Neuronal stem cell (in vitro differentiated cells): ENCODE results near the gene PET100.

Experiments
- DNase-seq: peaks from one replicate; pipeline ENCODE4 v3.0.0-alpha.2; 2013; ENCODE audit warnings: low spot score
- H2AFZ ChIP-seq: one replicate; pipeline ENCODE4 v1.6.1; 2013; ENCODE audit warnings: mild to moderate bottlenecking, low read length, inconsistent platforms
- H2AK5ac ChIP-seq: 2 replicates; pipeline ENCODE4 v1.6.1; 2013; ENCODE audit warnings: low read depth, mild to moderate bottlenecking, inconsistent platforms, low read length, moderate library complexity, mixed read lengths
- H2BK120ac ChIP-seq: 2 replicates; pipeline ENCODE4 v1.6.1; 2013; ENCODE audit warnings: low read depth, mild to moderate bottlenecking, inconsistent platforms, low read length, moderate library complexity, mixed read lengths
- H2BK12ac ChIP-seq: one replicate; pipeline ENCODE4 v1.6.1; 2013; ENCODE audit warnings: low read length, inconsistent platforms
- H2BK15ac ChIP-seq: 2 replicates; pipeline ENCODE4 v1.6.1; 2013; ENCODE audit warnings: mild to moderate bottlenecking, low read length, inconsistent platforms, mixed read lengths
- H2BK5ac ChIP-seq: one replicate; pipeline ENCODE4 v1.6.1; 2013; ENCODE audit warnings: inconsistent platforms, mild to moderate bottlenecking, low read length, moderate library complexity
- H3K14ac ChIP-seq: one replicate; pipeline ENCODE4 v1.6.1; 2013; ENCODE audit warnings: low read length, inconsistent platforms
- H3K18ac ChIP-seq: 2 replicates; pipeline ENCODE4 v1.6.1; 2013; ENCODE audit warnings: low read length, inconsistent platforms
- H3K23ac ChIP-seq: 2 replicates; pipeline ENCODE4 v1.6.1; 2013; ENCODE audit warnings: low read depth, mild to moderate bottlenecking, mixed read lengths, low read length, inconsistent platforms; ENCODE audit not compliant: poor library complexity
- H3K27ac ChIP-seq: replicated peaks from 3 replicates; pipeline ENCODE4 v1.5.1; 2013; ENCODE audit warnings: low read length, inconsistent platforms
- H3K27me3 ChIP-seq, 3 experiments: 2 replicates each; pipeline ENCODE4 v1.6.1; 2013; ENCODE audit warnings: low read length in 3 of 3, mild to moderate bottlenecking in 2 of 3, inconsistent platforms in 1 of 3, low read depth in 1 of 3, mixed read lengths in 1 of 3, moderate library complexity in 1 of 3; ENCODE audit not compliant: control insufficient read depth in 3 of 3, insufficient read depth in 3 of 3
- H3K36me3 ChIP-seq, 2 donors: replicated peaks in 1 of 2; 2 replicates each; pipeline ENCODE4 v1.6.1; 2013; ENCODE audit warnings: low read length in 2 of 2; ENCODE audit not compliant: control insufficient read depth in 2 of 2, insufficient read depth in 2 of 2
- H3K4ac ChIP-seq: 2 replicates; pipeline ENCODE4 v1.6.1; 2013; ENCODE audit warnings: inconsistent platforms, mild to moderate bottlenecking, low read length, moderate library complexity
- H3K4me1 ChIP-seq, 2 donors: 1 replicate in 1 of 2; 2 replicates in 1 of 2; pipeline ENCODE4 v1.6.1; 2013; ENCODE audit warnings: low read length in 2 of 2, low read depth in 1 of 2; ENCODE audit not compliant: control insufficient read depth in 2 of 2, insufficient read depth in 1 of 2
- H3K4me2 ChIP-seq: one replicate; pipeline ENCODE4 v1.6.1; 2013; ENCODE audit warnings: mild to moderate bottlenecking, low read length, inconsistent platforms; ENCODE audit not compliant: insufficient read depth, poor library complexity, severe bottlenecking
- H3K4me3 ChIP-seq, 2 donors: 2 replicates each; pipeline ENCODE4 v1.5.1; 2013; ENCODE audit warnings: low read length in 2 of 2, mild to moderate bottlenecking in 2 of 2, inconsistent platforms in 1 of 2, moderate library complexity in 1 of 2
- H3K79me1 ChIP-seq: one replicate; pipeline ENCODE4 v1.6.1; 2013; ENCODE audit warnings: low read depth, mild to moderate bottlenecking, inconsistent platforms, low read length, moderate library complexity
- H3K9ac ChIP-seq: one replicate; pipeline ENCODE4 v1.6.1; 2013; ENCODE audit warnings: mild to moderate bottlenecking, low read depth, low read length, inconsistent platforms; ENCODE audit not compliant: poor library complexity
- H3K9me3 ChIP-seq, 2 donors: replicated peaks in 1 of 2; 2 replicates each; pipeline versions ENCODE3 to v1.6.1; 2013; ENCODE audit warnings: low read length in 2 of 2, mild to moderate bottlenecking in 2 of 2, inconsistent platforms in 1 of 2, low read depth in 1 of 2, mixed read lengths in 1 of 2, moderate library complexity in 1 of 2; ENCODE audit not compliant: control insufficient read depth in 2 of 2, insufficient read depth in 1 of 2
- H4K8ac ChIP-seq: one replicate; pipeline ENCODE4 v1.6.1; 2013; ENCODE audit warnings: low read depth, mild to moderate bottlenecking, inconsistent platforms, low read length, moderate library complexity
- H4K91ac ChIP-seq: one replicate; pipeline ENCODE4 v1.6.1; 2013; ENCODE audit warnings: low read length, low read depth, mild to moderate bottlenecking, inconsistent platforms; ENCODE audit not compliant: poor library complexity
- WGBS, 2 donors: extraction: QIAGEN DNeasy Blood & Tissue Kit; methylation state at CpG; one replicate each; pipeline ENCODE4 v1.1.7; 2013; ENCODE audit warnings: missing lambda C conversion rate in 2 of 2, mixed read lengths in 1 of 2; ENCODE audit not compliant: insufficient read length in 2 of 2, insufficient replicate concordance in 1 of 2; ENCODE audit errors: extremely low coverage in 2 of 2; 5-methylcytosine and 5-hydroxymethylcytosine counted together

Gene PET100

DNA sequence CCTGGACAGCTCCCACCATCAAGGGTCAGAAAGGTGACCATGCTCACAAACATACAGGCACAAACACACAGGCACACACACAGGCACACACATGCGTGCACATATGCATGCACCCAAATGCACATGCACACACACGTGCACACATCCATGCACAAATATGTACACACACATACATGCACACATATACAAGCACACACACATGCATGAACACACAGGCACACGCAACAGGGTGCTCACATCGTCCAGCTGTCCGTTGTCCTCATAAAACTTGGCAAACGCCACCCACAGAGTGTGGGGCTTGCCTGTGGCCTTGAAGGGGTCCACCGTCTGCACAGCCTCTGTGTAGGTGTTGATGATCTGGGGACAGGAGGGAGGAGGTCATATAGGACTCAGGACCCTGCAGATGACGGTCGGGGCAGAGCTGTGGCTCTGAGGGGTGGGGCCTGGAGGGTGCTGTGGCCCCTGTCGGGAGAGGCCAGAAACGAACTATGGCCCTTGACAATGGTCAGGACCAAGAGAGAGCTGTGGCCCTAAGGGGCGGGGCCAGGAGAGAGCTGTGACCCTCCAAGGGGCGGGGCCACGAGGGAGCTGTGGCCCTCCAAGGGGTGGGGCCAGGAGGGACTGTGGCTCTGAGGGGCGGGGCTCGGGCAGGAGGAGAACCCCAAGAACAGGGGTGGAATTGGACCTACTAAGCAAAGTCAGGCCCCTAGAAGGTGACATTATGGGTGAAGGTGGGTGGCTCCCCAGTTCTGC, 6.5 kb upstream of the PET100 start:
- H3K23ac ChIP-seq, result no peak overlapping the region
- no peak overlapping the region for H3K4ac ChIP-seq
- H2BK120ac ChIP-seq, result no peak overlapping the region
- no peaks in the 10 kb centered on the region for H3K27me3 ChIP-seq
- H2AFZ ChIP-seq, result no peak overlapping the region
- peaks cover under 1 to 1% of the 10 kb centered on the region in 2 donors for H3K4me1 ChIP-seq
- H4K91ac ChIP-seq, result no peak overlapping the region
- H3K4me3 ChIP-seq, result peak overlapping the region in 1 of 2 donors; percentile 65
- H4K8ac ChIP-seq, result no peak overlapping the region
- H2BK12ac ChIP-seq, result no peak overlapping the region
- H3K36me3 ChIP-seq, result peaks cover 46 to 82% of the 10 kb centered on the region in 2 donors
- no peak overlapping the region for H3K14ac ChIP-seq
- H3K9me3 ChIP-seq, result no peaks in the 10 kb centered on the region
- H3K4me2 ChIP-seq, result no peak overlapping the region
- H3K79me1 ChIP-seq, result peaks cover 27% of the 10 kb centered on the region
- WGBS, 2 donors, result no CpG with 5 or more reads among the region's 16 CpGs
- H2AK5ac ChIP-seq, result no peak overlapping the region
- no peak overlapping the region for H2BK5ac ChIP-seq
- no peak for DNase-seq
- no peak overlapping the region for H3K18ac ChIP-seq
- no peak overlapping the region for H3K27ac ChIP-seq
- no peak overlapping the region for H3K9ac ChIP-seq
- no peak overlapping the region for H2BK15ac ChIP-seq

DNA sequence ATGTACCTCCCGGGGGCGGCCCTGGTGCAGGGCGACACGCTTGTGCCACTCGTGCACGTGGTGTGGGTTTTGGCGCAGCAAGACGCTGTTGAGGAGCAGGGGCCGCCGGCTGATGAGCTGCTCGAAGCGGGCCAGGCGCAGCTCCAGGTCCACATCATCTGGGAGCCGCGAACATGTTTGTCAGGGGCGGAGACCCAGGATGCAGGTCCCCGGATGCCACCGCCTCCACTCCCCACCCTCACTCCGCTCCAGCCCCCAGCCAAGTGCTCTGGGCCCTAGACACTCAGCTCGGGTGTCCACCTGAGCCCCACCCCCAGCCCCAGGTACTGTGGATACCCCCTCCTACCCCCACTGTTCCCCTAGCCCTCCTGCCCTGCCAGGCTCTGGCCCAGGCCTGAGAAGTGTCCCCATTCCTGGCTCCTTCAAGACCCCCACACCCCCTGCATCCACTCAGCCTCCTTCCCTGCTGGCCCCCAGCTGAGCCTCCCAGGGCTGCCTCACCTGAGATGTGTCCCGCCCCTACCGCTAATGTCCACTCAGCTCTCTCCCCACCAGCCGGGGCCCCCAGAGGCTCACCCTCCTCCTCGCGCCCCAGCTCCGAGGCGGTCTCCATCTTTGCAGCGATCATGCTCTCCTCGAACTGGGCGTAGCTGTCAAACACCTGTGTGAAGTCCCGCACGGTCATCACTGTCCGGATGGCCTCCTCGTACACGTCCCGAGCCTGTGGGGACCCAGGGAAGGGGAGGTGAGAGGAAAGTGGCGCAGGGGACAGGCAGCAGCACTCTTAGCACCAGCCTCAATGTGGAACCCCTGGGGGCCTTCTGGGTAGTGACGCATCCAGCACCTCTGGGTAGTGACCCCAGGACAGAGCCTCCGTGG, 5.6 kb upstream of the PET100 start:
- Histone ChIP-seq H3K79me1 (peaks cover 30% of the 10 kb centered on the region), H3K4me1 (peaks cover 7 to 8% of the 10 kb centered on the region in 2 donors), H3K18ac (no peak overlapping the region), H2BK120ac (no peak overlapping the region), H4K91ac (no peak overlapping the region), H4K8ac (no peak overlapping the region), H2BK12ac (no peak overlapping the region), H3K14ac (no peak overlapping the region), H3K23ac (no peak overlapping the region), H3K36me3 (peaks cover 42 to 73% of the 10 kb centered on the region in 2 donors), H3K27ac (no peak overlapping the region), H2AK5ac (no peak overlapping the region), H3K9me3 (no peaks in the 10 kb centered on the region), H3K4me2 (no peak overlapping the region), H3K27me3 (no peaks in the 10 kb centered on the region), H2AFZ (no peak overlapping the region), H3K9ac (no peak overlapping the region), H3K4ac (no peak overlapping the region), H3K4me3 (no peak overlapping the region), H2BK15ac (no peak overlapping the region), H2BK5ac (no peak overlapping the region)
- DNase-seq, result no peak
- WGBS, 2 donors, result no CpG with 5 or more reads among the region's 39 CpGs

GRCh38 chr19:7624810-7625209, 4.8 kb upstream of the PET100 start:
- Histone ChIP-seq H3K9ac (no peak overlapping the region), H3K4me2 (no peak overlapping the region), H3K4me3 (no peak overlapping the region), H3K27ac (no peak overlapping the region), H4K8ac (no peak overlapping the region), H3K4me1 (peaks cover 7 to 8% of the 10 kb centered on the region in 2 donors), H3K18ac (no peak overlapping the region), H3K14ac (no peak overlapping the region), H3K79me1 (peaks cover 35% of the 10 kb centered on the region), H2BK15ac (no peak overlapping the region), H3K27me3 (no peaks in the 10 kb centered on the region), H2BK120ac (no peak overlapping the region), H4K91ac (no peak overlapping the region), H2BK5ac (no peak overlapping the region), H3K36me3 (peaks cover 38 to 69% of the 10 kb centered on the region in 2 donors), H2BK12ac (no peak overlapping the region), H2AK5ac (no peak overlapping the region), H3K4ac (no peak overlapping the region), H2AFZ (no peak overlapping the region), H3K9me3 (no peaks in the 10 kb centered on the region), H3K23ac (no peak overlapping the region)
- WGBS, 2 donors, result no CpG with 5 or more reads among the region's 17 CpGs
- DNase-seq, result no peak

DNA sequence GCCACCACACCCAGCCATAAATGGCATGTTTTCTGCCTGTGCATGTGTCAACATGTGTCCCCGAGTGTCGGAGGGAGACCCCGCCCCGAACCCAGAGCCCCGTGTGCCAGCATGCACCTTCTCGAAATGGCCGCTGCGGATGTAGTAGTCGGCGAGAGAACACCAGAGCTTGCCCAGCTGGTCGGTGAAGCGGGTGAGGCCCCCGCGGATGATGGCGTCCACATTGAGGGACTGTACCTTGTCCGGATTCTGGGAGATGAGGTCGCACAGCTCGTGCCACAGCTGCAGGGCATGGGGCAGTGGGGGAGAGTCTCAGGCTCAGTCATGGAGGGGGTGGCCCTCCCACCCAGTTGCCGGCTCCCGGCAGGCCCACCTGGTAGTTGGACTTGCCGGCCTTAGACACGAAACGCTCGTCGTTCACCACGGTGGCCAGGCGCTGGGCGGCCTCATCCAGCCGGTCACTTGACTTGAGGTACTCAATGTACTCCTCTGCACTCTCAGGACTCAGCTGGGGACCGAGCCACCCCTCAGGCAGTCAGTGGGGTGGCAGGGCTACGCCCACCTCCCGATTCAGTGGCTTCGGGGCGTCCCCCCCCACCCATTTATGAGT, 3.7 kb upstream of the PET100 start:
- H2BK12ac ChIP-seq, result no peak overlapping the region
- WGBS, 2 donors, result no CpG with 5 or more reads among the region's 34 CpGs
- peaks cover 38% of the 10 kb centered on the region for H3K79me1 ChIP-seq
- no peak overlapping the region for H3K4me2 ChIP-seq
- H3K4me1 ChIP-seq, result peaks cover 8 to 12% of the 10 kb centered on the region in 2 donors
- H3K14ac ChIP-seq, result no peak overlapping the region
- no peak overlapping the region for H3K27ac ChIP-seq
- no peak overlapping the region for H2AFZ ChIP-seq
- no peak overlapping the region for H3K18ac ChIP-seq
- DNase-seq, result no peak
- H2BK15ac ChIP-seq, result no peak overlapping the region
- no peaks in the 10 kb centered on the region for H3K27me3 ChIP-seq
- no peak overlapping the region for H3K4me3 ChIP-seq
- no peak overlapping the region for H2BK120ac ChIP-seq
- H2BK5ac ChIP-seq, result peak overlapping the region; percentile 75
- H4K8ac ChIP-seq, result no peak overlapping the region
- H3K36me3 ChIP-seq, result peaks cover 29 to 59% of the 10 kb centered on the region in 2 donors
- H4K91ac ChIP-seq, result no peak overlapping the region
- H3K9ac ChIP-seq, result no peak overlapping the region
- H3K4ac ChIP-seq, result no peak overlapping the region
- peak overlapping the region; percentile 55 for H3K23ac ChIP-seq
- no peaks in the 10 kb centered on the region for H3K9me3 ChIP-seq
- H2AK5ac ChIP-seq, result no peak overlapping the region
